K562 (cell line): ENCODE data around the gene MAP4K5. TPM values are rescaled to one million over a fixed set of nuclear protein-coding genes. Genes with fewer than 3 reads are reported as not detected.

Experiments used
- ATF1 ChIP-seq, 2 experiments: fragments of 450-650 bp in 1 of 2; IDR thresholded peaks; 2 replicates each; pipeline ENCODE4 v1.6.1; 2016; ENCODE audit warnings: missing compliant biosample characterization in 1 of 2, missing genetic modification characterization in 1 of 2
- CREB1 ChIP-seq, 2 experiments: sonication (generic) in 1 of 2; formaldehyde crosslinking in 1 of 2; IDR thresholded peaks; 2 replicates each; pipeline versions ENCODE4 v1.6.1 to v1.8.0; 2012 to 2022; ENCODE audit warnings: inconsistent platforms in 1 of 2, mild to moderate bottlenecking in 1 of 2, missing genetic modification reagents in 1 of 2, moderate library complexity in 1 of 2
- ESRRA ChIP-seq: fragments of 450-650 bp; IDR thresholded peaks from 2 replicates; pipeline ENCODE4 v1.6.1; 2014; ENCODE audit warnings: low read depth, mild to moderate bottlenecking, moderate library complexity, borderline replicate concordance
- ILF3 ChIP-seq: fragments of 450-650 bp; IDR thresholded peaks from 2 replicates; pipeline ENCODE4 v1.6.1; 2018; ENCODE audit warnings: antibody characterized with exemption, mild to moderate bottlenecking, moderate library complexity, borderline replicate concordance
- JUN ChIP-seq, 2 experiments: sonication (generic) in 1 of 2; formaldehyde crosslinking in 1 of 2; IDR thresholded peaks; 2 replicates each; pipeline versions ENCODE4 v1.6.1 to v1.8.0; 2012 to 2022; ENCODE audit warnings: borderline replicate concordance in 2 of 2, mild to moderate bottlenecking in 2 of 2, improper control_type of control experiment in 1 of 2, low read depth in 1 of 2, low read length in 1 of 2, missing genetic modification reagents in 1 of 2
- KLF6 ChIP-seq: fragments of 250-450 bp; sonication (Bioruptor Pico); IDR thresholded peaks from 2 replicates; pipeline ENCODE4 v1.4.0; 2020; ENCODE audit warnings: mild to moderate bottlenecking, moderate library complexity, borderline replicate concordance
- NCOA2 ChIP-seq, 2 experiments: fragments of 450-650 bp; IDR thresholded peaks; 2 replicates each; pipeline ENCODE4 v1.6.1; 2018; ENCODE audit warnings: mild to moderate bottlenecking in 2 of 2, moderate library complexity in 1 of 2; ENCODE audit not compliant: partially characterized antibody in 2 of 2
- PCBP1 ChIP-seq: fragments of 200-400 bp; formaldehyde crosslinking; IDR thresholded peaks from 2 replicates; pipeline ENCODE4 v1.6.1; 2018; ENCODE audit warnings: mild to moderate bottlenecking, low read depth, low read length; ENCODE audit not compliant: poor library complexity, severe bottlenecking
- PHTF2 ChIP-seq: fragments of 250-450 bp; sonication (Bioruptor Pico); IDR thresholded peaks from 2 replicates; pipeline ENCODE4 v1.5.0; 2021; ENCODE audit warnings: mild to moderate bottlenecking
- RHOXF2B ChIP-seq: fragments of 250-450 bp; sonication (Bioruptor Pico); conservative IDR thresholded peaks from 2 replicates; pipeline ENCODE4 v1.5.1; 2021
- SMC3 ChIP-seq: conservative IDR thresholded peaks from 2 replicates; pipeline ENCODE4 v1.6.1; 2011; ENCODE audit warnings: low read depth, low read length, improper control_type of control experiment; ENCODE audit not compliant: insufficient read depth
- SRF ChIP-seq, 2 experiments: fragments of 250-450, 450-650 bp in 1 of 2; sonication (Bioruptor Pico) in 1 of 2; sonication (generic) in 1 of 2; formaldehyde crosslinking; IDR thresholded peaks; 2 replicates each; pipeline versions ENCODE4 v1.5.0 to v1.5.1; 2020 to 2022; ENCODE audit warnings: mild to moderate bottlenecking in 1 of 2, missing genetic modification reagents in 1 of 2
- TBP ChIP-seq: optimal IDR thresholded peaks from 2 replicates; pipeline ENCODE3; 2011; ENCODE audit warnings: low read depth, low read length, improper control_type of control experiment
- ZNF592 ChIP-seq: fragments of 450-650 bp; IDR thresholded peaks from 2 replicates; pipeline ENCODE4 v1.6.1; 2017; ENCODE audit warnings: antibody characterized with exemption, mild to moderate bottlenecking
- ZNF778 ChIP-seq: fragments of 450-650 bp; formaldehyde crosslinking; IDR thresholded peaks from 2 replicates; pipeline ENCODE4 v1.4.0; 2020; ENCODE audit warnings: mild to moderate bottlenecking, moderate library complexity
- polyA plus RNA-seq, 8 experiments: library from polyadenylated mRNA; depleted of rRNA in 4 of 8; stranded (reverse) in 5 of 8; unstranded in 3 of 8; fragments of >200 nt; fragmentation: Nextera tagmentation in 2 of 8; fragmentation: Illumina TruSeq in 1 of 8; extraction: Ambion mirVana in 2 of 8; extraction: Trizol in 1 of 8; gene quantifications; 2 replicates each; pipeline versions ENCODE4 v1.2.1 to v1.2.3, GENCODE V29; 2011 to 2014; ENCODE audit warnings: inconsistent platforms in 1 of 8, missing spikeins in 1 of 8
- total RNA-seq, 7 experiments: library from RNA; depleted of rRNA in 6 of 7; stranded (reverse); fragments of >200 nt in 6 of 7; fragmentation: Illumina TruSeq in 2 of 7; extraction: Trizol in 2 of 7; gene quantifications; 2 replicates each; pipeline versions ENCODE4 v1.2.1 to v1.2.3, GENCODE V29; 2011 to 2021; ENCODE audit warnings: low replicate concordance in 1 of 7
- TF ChIP-seq, protein P1 (sequence below): sonication (generic); formaldehyde crosslinking; IDR thresholded peaks from 2 replicates; pipeline ENCODE4 v1.8.1; 2022; ENCODE audit warnings: missing genetic modification reagents
- TF ChIP-seq, protein P2 (sequence below): fragments of 450-650 bp; conservative IDR thresholded peaks from 2 replicates; pipeline ENCODE4 v1.6.1; 2016; ENCODE audit warnings: missing genetic modification characterization, low read depth, mild to moderate bottlenecking, missing compliant biosample characterization, moderate library complexity
- TF ChIP-seq, protein P3 (sequence below), 2 experiments: fragments of 450-650 bp in 1 of 2; sonication (generic) in 1 of 2; formaldehyde crosslinking in 1 of 2; IDR thresholded peaks in 1 of 2; conservative IDR thresholded peaks in 1 of 2; 2 replicates each; pipeline versions ENCODE4 v1.6.1 to v1.8.1; 2016 to 2023; ENCODE audit warnings: mild to moderate bottlenecking in 2 of 2, moderate library complexity in 2 of 2, inconsistent platforms in 1 of 2, missing genetic modification reagents in 1 of 2

MAP4K5 gene
- total and polyA plus RNA-seq, 9 of the 15 experiments (the other 6 are each of a cell fraction or from before 2014, with no cell fraction given): 5.9 to 29.4 (median 18.0) TPM

DNA sequence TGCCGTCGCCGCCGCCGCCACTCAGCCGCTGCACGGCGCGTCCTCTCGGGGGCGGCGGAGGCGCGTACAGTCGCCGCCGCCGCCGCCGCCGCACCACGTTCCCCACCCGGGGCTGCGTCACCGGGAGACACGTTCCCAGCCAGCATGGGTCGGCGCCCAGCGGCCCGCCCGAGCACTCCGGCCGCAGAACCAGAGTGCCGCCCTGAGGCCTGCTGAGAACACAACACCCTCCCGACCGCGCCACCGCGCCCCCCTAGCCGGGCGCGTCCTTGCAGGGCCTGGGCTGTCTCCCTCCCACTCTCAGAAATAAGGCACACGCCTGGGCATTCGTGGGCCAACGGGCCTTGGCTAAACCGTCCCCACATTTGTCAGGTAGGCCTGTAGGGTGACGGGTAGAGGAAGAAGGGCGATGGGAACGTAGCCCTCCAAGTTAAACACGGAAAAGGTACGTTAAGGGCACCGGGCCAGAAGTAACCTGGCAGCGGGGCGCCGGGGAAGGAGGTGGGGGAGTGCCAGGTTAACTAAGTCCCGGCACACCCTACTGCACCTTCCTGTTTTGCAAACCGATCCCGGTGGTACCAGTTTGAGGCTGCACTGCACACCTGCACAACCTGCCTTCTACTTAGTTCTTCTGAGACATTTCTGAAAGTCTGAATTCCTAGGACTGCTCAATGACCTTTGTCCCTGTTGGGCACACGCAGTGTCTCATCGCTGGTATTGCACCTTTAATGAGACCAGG, at the start of gene MAP4K5 (continued):
- TF ChIP-seq JUN (IDR thresholded peaks at IDR 0.05; ENCODE audit: borderline replicate concordance, low read depth, low read length): peak; percentile 73; the same call in 1 of the 2 replicates
- 0 out of 2 replicates have a peak, but pooled peaks have one; percentile 16 for TF ChIP-seq JUN (CRISPR knock-in tag; IDR thresholded peaks at IDR 0.05; ENCODE audit: borderline replicate concordance)
- peak; percentile 51; the same call in 1 of the 2 replicates for TF ChIP-seq ZNF592
- TF ChIP-seq ILF3: no peak
- TF ChIP-seq PHTF2 (CRISPR knock-in tag): no peak
- TF ChIP-seq, protein P1, sequence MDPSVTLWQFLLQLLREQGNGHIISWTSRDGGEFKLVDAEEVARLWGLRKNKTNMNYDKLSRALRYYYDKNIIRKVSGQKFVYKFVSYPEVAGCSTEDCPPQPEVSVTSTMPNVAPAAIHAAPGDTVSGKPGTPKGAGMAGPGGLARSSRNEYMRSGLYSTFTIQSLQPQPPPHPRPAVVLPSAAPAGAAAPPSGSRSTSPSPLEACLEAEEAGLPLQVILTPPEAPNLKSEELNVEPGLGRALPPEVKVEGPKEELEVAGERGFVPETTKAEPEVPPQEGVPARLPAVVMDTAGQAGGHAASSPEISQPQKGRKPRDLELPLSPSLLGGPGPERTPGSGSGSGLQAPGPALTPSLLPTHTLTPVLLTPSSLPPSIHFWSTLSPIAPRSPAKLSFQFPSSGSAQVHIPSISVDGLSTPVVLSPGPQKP (CRISPR knock-in tag): no peak
- TF ChIP-seq NCOA2 (IDR thresholded peaks at IDR 0.05; ENCODE audit: partially characterized antibody in 2 of 2): no peak
- TF ChIP-seq ZNF778 (CRISPR knock-in tag): no peak
- no peak for TF ChIP-seq ATF1 (CRISPR knock-in tag; IDR thresholded peaks at IDR 0.05)
- TF ChIP-seq ATF1 (tag; IDR thresholded peaks at IDR 0.05): peak; percentile 79
- TF ChIP-seq, protein P2, sequence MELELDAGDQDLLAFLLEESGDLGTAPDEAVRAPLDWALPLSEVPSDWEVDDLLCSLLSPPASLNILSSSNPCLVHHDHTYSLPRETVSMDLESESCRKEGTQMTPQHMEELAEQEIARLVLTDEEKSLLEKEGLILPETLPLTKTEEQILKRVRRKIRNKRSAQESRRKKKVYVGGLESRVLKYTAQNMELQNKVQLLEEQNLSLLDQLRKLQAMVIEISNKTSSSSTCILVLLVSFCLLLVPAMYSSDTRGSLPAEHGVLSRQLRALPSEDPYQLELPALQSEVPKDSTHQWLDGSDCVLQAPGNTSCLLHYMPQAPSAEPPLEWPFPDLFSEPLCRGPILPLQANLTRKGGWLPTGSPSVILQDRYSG: no peak
- peak; percentile 51 for TF ChIP-seq TBP
- no peak for TF ChIP-seq KLF6
- TF ChIP-seq PCBP1: peak; percentile 58
- peak; percentile 41; the same call in 1 of the 2 replicates for TF ChIP-seq ESRRA
- peak in 1 of 2 experiments; percentile 49; a peak in 1 of 4 replicates for TF ChIP-seq SRF (CRISPR knock-in tag; IDR thresholded peaks at IDR 0.05)
- TF ChIP-seq, protein P3, sequence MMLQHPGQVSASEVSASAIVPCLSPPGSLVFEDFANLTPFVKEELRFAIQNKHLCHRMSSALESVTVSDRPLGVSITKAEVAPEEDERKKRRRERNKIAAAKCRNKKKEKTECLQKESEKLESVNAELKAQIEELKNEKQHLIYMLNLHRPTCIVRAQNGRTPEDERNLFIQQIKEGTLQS (IDR thresholded peaks at IDR 0.05): no peak
- TF ChIP-seq, protein P3 (CRISPR knock-in tag; conservative IDR thresholded peaks at IDR 0.05): no peak
- TF ChIP-seq RHOXF2B: no peak
- TF ChIP-seq SMC3: peak; percentile 81
- peak; percentile 59 for TF ChIP-seq CREB1 (IDR thresholded peaks at IDR 0.05)
- peak; percentile 63; the same call in 1 of the 2 replicates for TF ChIP-seq CREB1 (CRISPR knock-in tag; IDR thresholded peaks at IDR 0.05)
